Measurements from ENCODE around the gene MED6.

The MED6 gene

GRCh38 chr14:70567791-70568190 is 32.7 kb downstream of the MED6 start:
- POLR2A ChIA-PET: no interaction called here
- peak; percentile 53 for TF ChIP-seq CTCF (IDR thresholded peaks at IDR 0.05; ENCODE audit: insufficient read depth, low read length, missing control alignments)
- no peak overlapping the region for H3K4me3 ChIP-seq (ENCODE audit: low read depth, low read length)
- peak; percentile 5 for DNase-seq (ENCODE audit: low read depth, low spot score)
- CTCF ChIA-PET: interaction anchor here (0.7 to 3.4 kb wide), 5 partner anchors 10 to 481 kb away, joined by 3 to 13 read pairs (median 3); no protein-coding TSS in a partner anchor

- CTCF ChIA-PET: no interaction called here
- no peak overlapping the region for H3K4me3 ChIP-seq (ENCODE audit: low read depth, low read length)
- POLR2A ChIA-PET: no interaction called here
- TF ChIP-seq CTCF (IDR thresholded peaks at IDR 0.05; ENCODE audit: insufficient read depth, low read length, missing control alignments): no peak
- DNase-seq (ENCODE audit: low read depth, low spot score): no peak
Measured at GRCh38 chr14:70563869-70564268, 36.6 kb downstream of the MED6 start.

DNA sequence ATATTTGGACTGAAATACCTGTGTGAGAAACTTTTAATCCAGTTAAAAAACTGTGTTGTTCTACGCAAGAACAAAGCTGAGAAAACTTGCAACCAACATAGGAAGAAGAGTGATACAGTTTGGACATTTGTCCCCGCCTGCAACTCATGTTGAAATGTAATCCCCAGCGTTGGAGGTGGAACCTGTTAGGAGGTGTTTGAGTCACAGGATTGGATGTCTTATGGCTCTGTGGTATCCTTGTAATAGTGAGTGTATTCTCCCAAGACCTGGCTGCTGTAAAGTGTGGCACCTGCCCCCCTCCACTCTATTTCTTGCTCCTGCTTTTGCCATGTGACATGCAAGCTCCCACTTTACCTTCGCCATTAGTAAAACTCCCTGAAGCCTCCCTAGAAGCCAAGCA is 37.0 kb downstream of the MED6 start:
- POLR2A ChIA-PET: no interaction called here
- no peak for TF ChIP-seq CTCF (IDR thresholded peaks at IDR 0.05; ENCODE audit: insufficient read depth, low read length, missing control alignments)
- CTCF ChIA-PET: no interaction called here
- no peak overlapping the region for H3K4me3 ChIP-seq (ENCODE audit: low read depth, low read length)
- DNase-seq (ENCODE audit: low read depth, low spot score): no peak

GRCh38 chr14:70558356-70558755 is 42.1 kb downstream of the MED6 start:
- TF ChIP-seq CTCF (IDR thresholded peaks at IDR 0.05; ENCODE audit: insufficient read depth, low read length, missing control alignments): no peak
- no peak overlapping the region for H3K4me3 ChIP-seq (ENCODE audit: low read depth, low read length)
- ChIA-PET POLR2A (no interaction called here), CTCF (interaction anchor here (1.6 kb wide), 1 partner anchor 10 kb away, joined by 11 read pairs; no protein-coding TSS in a partner anchor)
- DNase-seq (ENCODE audit: low read depth, low spot score): no peak

- ChIA-PET POLR2A (no interaction called here), CTCF (no interaction called here)
- no peak for DNase-seq (ENCODE audit: low read depth, low spot score)
- no peak overlapping the region for H3K4me3 ChIP-seq (ENCODE audit: low read depth, low read length)
- no peak for TF ChIP-seq CTCF (IDR thresholded peaks at IDR 0.05; ENCODE audit: insufficient read depth, low read length, missing control alignments)
Measured at GRCh38 chr14:70555890-70556289, 44.6 kb downstream of the MED6 start.

DNA sequence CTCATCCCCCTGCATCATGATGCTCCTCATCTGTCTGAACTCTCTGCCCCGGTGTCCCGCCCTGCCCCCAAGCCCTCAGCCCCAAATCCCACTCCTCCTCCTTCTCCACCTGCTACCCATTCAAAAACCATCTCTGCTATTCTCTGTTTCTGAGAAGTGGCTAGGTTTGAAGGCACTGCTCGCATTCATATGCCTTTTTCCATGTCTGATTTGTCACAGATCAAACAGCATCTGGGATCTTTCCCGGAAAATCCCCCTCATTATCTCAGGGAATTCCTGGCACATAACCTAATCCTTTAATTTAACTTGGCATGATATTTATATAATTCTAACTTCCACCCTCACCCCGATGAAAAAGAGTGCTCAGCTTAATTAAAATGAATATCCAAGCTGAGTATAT is 62.4 kb downstream of the MED6 start:
- DNase-seq (ENCODE audit: low read depth, low spot score): no peak
- CTCF ChIA-PET: no interaction called here
- POLR2A ChIA-PET: no interaction called here
- TF ChIP-seq CTCF (IDR thresholded peaks at IDR 0.05; ENCODE audit: insufficient read depth, low read length, missing control alignments): no peak
- no peak overlapping the region for H3K4me3 ChIP-seq (ENCODE audit: low read depth, low read length)

All from AG04449 (cell line).